SU-DHL-6 (cell line): ENCODE data around the gene RRM1.

Experiments used
- CTCF ChIP-seq: fragments of 200-600 bp; sonication (generic); IDR thresholded peaks from one replicate; pipeline ENCODE4 v1.5.1; 2017; ENCODE audit warnings: antibody characterized with exemption, mild to moderate bottlenecking, low read length, moderate library complexity; ENCODE audit not compliant: insufficient read depth, poor library complexity, severe bottlenecking
- EZH2phosphoT487 ChIP-seq: fragments of 200-600 bp; sonication (generic), shearing (Covaris generic); conservative IDR thresholded peaks from 2 replicates; pipeline ENCODE4 v1.6.1; 2018; ENCODE audit warnings: mild to moderate bottlenecking, antibody characterized with exemption, low read length, moderate library complexity, mixed read lengths

GRCh38 chr11:4154503-4154902 lies 59.9 kb downstream of the RRM1 start:
- TF ChIP-seq CTCF (no peak), EZH2phosphoT487 (no peak)
